ENCODE measurements around the gene KRT3. TPM values are rescaled to one million over a fixed set of nuclear protein-coding genes. Genes with fewer than 3 reads are reported as not detected.

Gene KRT3
- total RNA-seq, result not detected in 2 replicates

- Histone ChIP-seq H3K4me2 (ENCODE audit: insufficient read depth, low read length) (no peak within 1 kb of the TSS), H3K9me3 (ENCODE audit: low read depth, low read length) (no peaks in the 10 kb centered on the region), H3K4me1 (ENCODE audit: insufficient read depth, low read length) (peaks cover 11% of the 10 kb centered on the region), H2AFZ (ENCODE audit: low read length) (no peak within 1 kb of the TSS), H3K79me2 (ENCODE audit: insufficient read depth, low read length) (no peaks in the 10 kb centered on the region), H3K27ac (ENCODE audit: low read depth, low read length) (no peak within 1 kb of the TSS), H3K36me3 (ENCODE audit: insufficient read depth, low read length) (no peaks in the 10 kb centered on the region), H3K27me3 (ENCODE audit: insufficient read depth, low read length) (peaks cover 20% of the 10 kb centered on the region), H4K20me1 (ENCODE audit: insufficient read depth, low read length) (no peaks in the 10 kb centered on the region), H3K4me3 (ENCODE audit: insufficient read depth, low read length) (no peak within 1 kb of the TSS)
- DNase-seq (ENCODE audit: insufficient read length, low spot score, missing footprints), result no peak
- no peak for TF ChIP-seq CTCF (IDR thresholded peaks at IDR 0.05; ENCODE audit: extremely low read depth, low read depth, low read length)
These were observed at the start of gene KRT3 for GRCh38 chr12:52795694-52796428. TSS of gene KRT3 (minus strand) at chr12:52796117. CDS start at chr12:52796042, 75 bp downstream.

DNA sequence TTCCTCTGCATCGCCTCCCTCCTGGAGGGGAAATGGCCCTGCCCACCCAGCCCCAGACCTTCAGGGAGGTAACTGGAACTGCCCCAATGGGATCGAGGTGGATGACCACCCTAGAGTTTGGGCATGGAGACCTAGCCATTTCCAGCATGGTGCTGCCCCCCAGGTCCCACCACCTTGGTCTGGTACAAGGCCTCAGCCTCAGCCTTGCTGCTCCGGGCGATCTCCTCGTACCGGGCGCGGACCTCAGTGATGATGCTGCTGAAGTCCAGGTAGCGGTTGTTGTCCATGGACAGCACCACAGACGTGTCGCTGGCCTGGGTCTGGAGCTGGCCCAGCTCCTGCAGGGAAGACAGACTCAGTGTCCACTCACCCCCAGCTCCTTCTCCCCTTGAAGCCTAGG, 48.5 kb upstream of the KRT3 start:
- Histone ChIP-seq H3K27me3 (ENCODE audit: insufficient read depth, low read length) (peaks cover 3% of the 10 kb centered on the region), H3K4me2 (ENCODE audit: insufficient read depth, low read length) (no peak overlapping the region), H4K20me1 (ENCODE audit: insufficient read depth, low read length) (no peaks in the 10 kb centered on the region), H3K4me3 (ENCODE audit: insufficient read depth, low read length) (no peak overlapping the region), H3K79me2 (ENCODE audit: insufficient read depth, low read length) (no peaks in the 10 kb centered on the region), H3K9me3 (ENCODE audit: low read depth, low read length) (no peaks in the 10 kb centered on the region), H2AFZ (ENCODE audit: low read length) (no peak overlapping the region), H3K36me3 (ENCODE audit: insufficient read depth, low read length) (no peaks in the 10 kb centered on the region), H3K4me1 (ENCODE audit: insufficient read depth, low read length) (peaks cover 4% of the 10 kb centered on the region), H3K27ac (ENCODE audit: low read depth, low read length) (no peak overlapping the region)
- no peak for DNase-seq (ENCODE audit: insufficient read length, low spot score, missing footprints)
- TF ChIP-seq CTCF (IDR thresholded peaks at IDR 0.05; ENCODE audit: extremely low read depth, low read depth, low read length), result no peak

GRCh38 chr12:52839436-52840105, 43.7 kb upstream of the KRT3 start:
- H3K79me2 ChIP-seq (ENCODE audit: insufficient read depth, low read length), result no peaks in the 10 kb centered on the region

More at GRCh38 chr12:52839436-52840105, 43.7 kb upstream of the KRT3 start:
- no peak for DNase-seq (ENCODE audit: insufficient read length, low spot score, missing footprints)
- H3K27ac ChIP-seq (ENCODE audit: low read depth, low read length), result no peak overlapping the region
- peaks cover 28% of the 10 kb centered on the region for H3K4me1 ChIP-seq (ENCODE audit: insufficient read depth, low read length)
- no peak overlapping the region for H3K4me2 ChIP-seq (ENCODE audit: insufficient read depth, low read length)
- no peak overlapping the region for H3K4me3 ChIP-seq (ENCODE audit: insufficient read depth, low read length)
- no peaks in the 10 kb centered on the region for H3K9me3 ChIP-seq (ENCODE audit: low read depth, low read length)
- no peaks in the 10 kb centered on the region for H3K36me3 ChIP-seq (ENCODE audit: insufficient read depth, low read length)
- no peak overlapping the region for H2AFZ ChIP-seq (ENCODE audit: low read length)
- no peaks in the 10 kb centered on the region for H4K20me1 ChIP-seq (ENCODE audit: insufficient read depth, low read length)
- TF ChIP-seq CTCF (IDR thresholded peaks at IDR 0.05; ENCODE audit: extremely low read depth, low read depth, low read length), result no peak
- no peaks in the 10 kb centered on the region for H3K27me3 ChIP-seq (ENCODE audit: insufficient read depth, low read length)

All from osteoblast (primary cell).